ENCODE data around the gene RABGAP1L. TPM values are rescaled to one million over a fixed set of nuclear protein-coding genes. Genes with fewer than 3 reads are reported as not detected.

The RABGAP1L gene
- total and polyA plus RNA-seq, 2 donors (not counting 3 experiments of a cell fraction or from before 2014, with no cell fraction given), result 6.4 to 22.2 TPM

- ChIA-PET POLR2A (no interaction called here), CTCF (interaction anchor here (1.3 kb wide), 1 partner anchor 52 kb away, joined by 4 read pairs; no protein-coding TSS in a partner anchor)
- Histone ChIP-seq H3K4me2 (ENCODE audit: insufficient read depth, low read length) (no peak overlapping the region), H3K27me3 (ENCODE audit: control insufficient read depth in 2 of 2, insufficient read depth in 2 of 2, low read length in 2 of 2) (no peaks in the 10 kb centered on the region), H4K20me1 (replicated peaks; ENCODE audit: control insufficient read depth, extremely low read depth, insufficient read depth, low read length) (no peaks in the 10 kb centered on the region), H3K79me2 (ENCODE audit: control insufficient read depth, insufficient read depth, low read length) (peaks cover 2% of the 10 kb centered on the region), H3K4me3 (replicated peaks in 1 of 3; ENCODE audit: insufficient read depth in 1 of 3, low read depth in 1 of 3, low read length in 3 of 3) (no peak overlapping the region), H3K4me1 (ENCODE audit: control insufficient read depth, extremely low read depth, insufficient read depth, low read length) (no peaks in the 10 kb centered on the region), H3K36me3 (ENCODE audit: control insufficient read depth in 2 of 2, extremely low read depth in 1 of 2, insufficient read depth in 2 of 2, low read length in 2 of 2) (no peaks in the 10 kb centered on the region), H3K9me1 (replicated peaks; ENCODE audit: control insufficient read depth, extremely low read depth, insufficient read depth, low read length) (no peaks in the 10 kb centered on the region), H3K9ac (replicated peaks; ENCODE audit: extremely low read depth, insufficient read depth, low read length) (no peak overlapping the region), H3K27ac (ENCODE audit: insufficient read depth, low read depth, low read length) (no peak overlapping the region), H3K9me3 (replicated peaks; ENCODE audit: control insufficient read depth, insufficient read depth, low read length) (no peaks in the 10 kb centered on the region), H2AFZ (ENCODE audit: low read depth, low read length) (no peak overlapping the region)
- no peak for FAIRE-seq
- BruUV-seq (replicated peaks), result no TSS peak
- dilution Hi-C loops (cut with MboI; ENCODE audit: extremely low pct_ligation_motif_present, low sequenced_read_pairs), result no loop called here
- DNase-seq (ENCODE audit: low read depth, low spot score), result no peak
- no peak for TF ChIP-seq JUN (IDR thresholded peaks at IDR 0.05; ENCODE audit: borderline replicate concordance, insufficient read depth, insufficient read length, low read depth)
- TF ChIP-seq GATA2 (IDR thresholded peaks at IDR 0.05; ENCODE audit: insufficient read depth, insufficient read length, low read depth, low read length), result no peak
- TF ChIP-seq POLR2A (IDR thresholded peaks at IDR 0.05; ENCODE audit: low read depth, low read length), result no peak
- no peak for TF ChIP-seq MYC (IDR thresholded peaks at IDR 0.05; ENCODE audit: low read depth, low read length)
- TF ChIP-seq POLR2AphosphoS5 (IDR thresholded peaks at IDR 0.05; ENCODE audit: insufficient read depth, low read depth, low read length), result no peak
- no peak for TF ChIP-seq FOS (IDR thresholded peaks at IDR 0.05; ENCODE audit: borderline replicate concordance, insufficient read depth, low read length)
- TF ChIP-seq MAX (IDR thresholded peaks at IDR 0.05; ENCODE audit: insufficient read depth, insufficient read length), result no peak
- TF ChIP-seq CTCF (IDR thresholded peaks at IDR 0.05; ENCODE audit: extremely low read depth in 1 of 2, insufficient read depth in 1 of 2, low read depth in 1 of 2, low read length in 2 of 2), result no peak
- TF ChIP-seq EZH2 (IDR thresholded peaks at IDR 0.05; ENCODE audit: borderline replicate concordance, low read depth, low read length, severe bottlenecking), result no peak
- intact Hi-C loops (cut with micrococcal nuclease), result no loop called here
These were observed 6.3 kb downstream of the RABGAP1L start for GRCh38 chr1:174165471-174166137.

Data from endothelial cell of umbilical vein (primary cell).